IMR-90 (cell line): ENCODE results near the gene TMEM40. TPM values are rescaled to one million over a fixed set of nuclear protein-coding genes. Genes with fewer than 3 reads are reported as not detected.

Source experiments
- ATAC-seq: fragments of 200-7000 bp; cut with Tn5 transposase; 2 replicates; pipeline ENCODE4 v1.9.1; 2020; ENCODE audit warnings: low read depth, mild to moderate bottlenecking, moderate library complexity
- BruUV-seq: library from RNA; stranded (reverse); fragments of 400-500 nt; replicated peaks from 2 replicates; lab custom pipeline; 2021; lab: Mats Ljungman, UMichigan
- CTCF ChIA-PET: fragments of 300-600 bp; formaldehyde crosslinking; extraction: SDS; loops from one replicate; lab custom pipeline; 2021; ENCODE audit warnings: antibody characterized with exemption; lab: Yijun Ruan, JAX
- POLR2A ChIA-PET: fragments of 300-600 bp; sonication (Branson Sonifier 250); formaldehyde crosslinking; loops from one replicate; lab custom pipeline; 2022; ENCODE audit warnings: antibody characterized with exemption; ENCODE audit not compliant: unreplicated experiment; lab: Charles Lee
- DNase-seq: peaks from one replicate; pipeline ENCODE4 v3.0.0; 2013
- H2AFZ ChIP-seq: replicated peaks from 2 replicates; pipeline ENCODE3; 2013; ENCODE audit warnings: low read length, mild to moderate bottlenecking; ENCODE audit not compliant: poor library complexity
- H2AK5ac ChIP-seq: 2 replicates; pipeline ENCODE4 v1.6.1; 2013; ENCODE audit warnings: low read depth, low read length, inconsistent platforms
- H2AK9ac ChIP-seq: replicated peaks from 2 replicates; pipeline ENCODE3; 2013; ENCODE audit warnings: mild to moderate bottlenecking, low read depth, low read length, moderate library complexity; ENCODE audit not compliant: poor library complexity
- H2BK120ac ChIP-seq: 2 replicates; pipeline ENCODE4 v1.6.1; 2013; ENCODE audit warnings: low read depth, low read length, inconsistent platforms
- H2BK15ac ChIP-seq: 3 replicates; pipeline ENCODE4 v1.6.1; 2013; ENCODE audit warnings: low read depth, low read length, inconsistent platforms
- H2BK20ac ChIP-seq: 2 replicates; pipeline ENCODE4 v1.6.1; 2013; ENCODE audit warnings: low read depth, mild to moderate bottlenecking, inconsistent platforms, low read length, moderate library complexity
- H2BK5ac ChIP-seq: 2 replicates; pipeline ENCODE4 v1.6.1; 2013; ENCODE audit warnings: mild to moderate bottlenecking, low read depth, low read length, inconsistent platforms; ENCODE audit not compliant: poor library complexity, severe bottlenecking
- H3K14ac ChIP-seq: replicated peaks from 2 replicates; pipeline ENCODE4 v1.6.1; 2013; ENCODE audit warnings: low read depth, low read length, inconsistent platforms
- H3K18ac ChIP-seq: 2 replicates; pipeline ENCODE4 v1.6.1; 2013; ENCODE audit warnings: low read depth, low read length, control low read depth
- H3K23ac ChIP-seq: 2 replicates; pipeline ENCODE4 v1.6.1; 2013; ENCODE audit warnings: low read depth, low read length, inconsistent platforms
- H3K27ac ChIP-seq: 2 replicates; pipeline ENCODE4 v1.5.1; 2013; ENCODE audit warnings: mild to moderate bottlenecking, control low read depth, low read length; ENCODE audit not compliant: insufficient read depth
- H3K27me3 ChIP-seq: 2 replicates; pipeline ENCODE4 v1.6.1; 2013; ENCODE audit warnings: low read length; ENCODE audit not compliant: control insufficient read depth, insufficient read depth
- H3K36me3 ChIP-seq: 2 replicates; pipeline ENCODE4 v1.6.1; 2013; ENCODE audit warnings: low read length, mixed read lengths; ENCODE audit not compliant: control insufficient read depth, insufficient read depth
- H3K4ac ChIP-seq: 2 replicates; pipeline ENCODE4 v1.6.1; 2013; ENCODE audit warnings: low read depth, low read length, inconsistent platforms
- H3K4me1 ChIP-seq: 2 replicates; pipeline ENCODE4 v1.6.1; 2013; ENCODE audit warnings: low read length, mixed read lengths; ENCODE audit not compliant: control insufficient read depth, insufficient read depth
- H3K4me2 ChIP-seq: 2 replicates; pipeline ENCODE4 v1.6.1; 2013; ENCODE audit warnings: low read depth, mild to moderate bottlenecking, control low read depth, low read length, moderate library complexity
- H3K4me3 ChIP-seq: 2 replicates; pipeline ENCODE4 v1.5.1; 2013; ENCODE audit warnings: low read depth, mild to moderate bottlenecking, control low read depth, low read length, moderate library complexity; ENCODE audit not compliant: insufficient read depth
- H3K56ac ChIP-seq: 2 replicates; pipeline ENCODE4 v1.6.1; 2013; ENCODE audit warnings: low read length, inconsistent platforms; ENCODE audit not compliant: insufficient read depth; ENCODE audit errors: extremely low read depth
- H3K79me1 ChIP-seq, 2 experiments: 2 replicates each; pipeline ENCODE4 v1.6.1; 2013; ENCODE audit warnings: low read length in 2 of 2, inconsistent platforms in 1 of 2, low read depth in 1 of 2
- H3K9ac ChIP-seq: 2 replicates; pipeline ENCODE4 v1.6.1; 2013; ENCODE audit warnings: low read depth, low read length, control low read depth
- H3K9me1 ChIP-seq: 2 replicates; pipeline ENCODE4 v1.6.1; 2013; ENCODE audit warnings: low read length, inconsistent platforms; ENCODE audit not compliant: insufficient read depth
- H3K9me3 ChIP-seq: 2 replicates; pipeline ENCODE4 v1.6.1; 2013; ENCODE audit warnings: low read length; ENCODE audit not compliant: control insufficient read depth, insufficient read depth
- H4K20me1 ChIP-seq: 2 replicates; pipeline ENCODE4 v1.6.1; 2013; ENCODE audit warnings: low read length, inconsistent platforms; ENCODE audit not compliant: insufficient read depth
- H4K5ac ChIP-seq: 2 replicates; pipeline ENCODE4 v1.6.1; 2013; ENCODE audit warnings: mild to moderate bottlenecking, low read depth, low read length, control low read depth
- H4K8ac ChIP-seq, 2 experiments: 2 replicates each; pipeline ENCODE4 v1.6.1; 2013; ENCODE audit warnings: low read depth in 2 of 2, low read length in 2 of 2, control low read depth in 1 of 2, inconsistent platforms in 1 of 2
- H4K91ac ChIP-seq: 2 replicates; pipeline ENCODE4 v1.6.1; 2013; ENCODE audit warnings: low read depth, low read length, inconsistent platforms; ENCODE audit not compliant: insufficient read depth
- CEBPB ChIP-seq: IDR thresholded peaks from 2 replicates; pipeline ENCODE4 v1.6.1; 2012; ENCODE audit warnings: low read depth, low read length, improper control_type of control experiment
- ELK1 ChIP-seq: fragments of 150-350 bp; IDR thresholded peaks from 2 replicates; pipeline ENCODE4 v1.6.1; 2016; ENCODE audit warnings: low read depth, mild to moderate bottlenecking, low read length, moderate library complexity, borderline replicate concordance
- MAZ ChIP-seq: IDR thresholded peaks from 2 replicates; pipeline ENCODE4 v1.6.1; 2012; ENCODE audit warnings: low read depth, mild to moderate bottlenecking, low read length, improper control_type of control experiment, moderate library complexity, borderline replicate concordance
- POLR2A ChIP-seq: IDR thresholded peaks from 2 replicates; pipeline ENCODE4 v1.6.1; 2012; ENCODE audit warnings: mild to moderate bottlenecking, low read depth, low read length
- USF2 ChIP-seq: fragments of 150-350 bp; IDR thresholded peaks from 2 replicates; pipeline ENCODE4 v1.6.1; 2017; ENCODE audit warnings: mild to moderate bottlenecking, antibody characterized with exemption, low read length, low read depth
- WGBS, 2 experiments: methylation state at CpG; one replicate each; pipeline versions ENCODE4 v1.1.5 to v1.1.7; 2013; ENCODE audit warnings: missing lambda C conversion rate in 2 of 2; ENCODE audit not compliant: insufficient read length in 1 of 2; ENCODE audit errors: extremely low coverage in 2 of 2; 5-methylcytosine and 5-hydroxymethylcytosine counted together
- dilution Hi-C: fragments of 300-500 bp; cut with HindIII; formaldehyde crosslinking; loops from one replicate; pipeline ENCODE4 v1.14.3; 2018; ENCODE audit warnings: low sequenced_read_pairs; ENCODE audit not compliant: unreplicated experiment
- in situ Hi-C: fragments of 300-500 bp; cut with MboI; formaldehyde crosslinking; loops from 3 replicates; pipeline ENCODE4 v1.14.3; 2019; ENCODE audit warnings: low sequenced_read_pairs, inconsistent platforms, mixed read lengths
- intact Hi-C: fragments of 100-400 bp; cut with micrococcal nuclease; formaldehyde crosslinking; loops from 2 replicates; pipeline ENCODE4 v1.10.0; 2022
- polyA plus RNA-seq, 3 experiments: library from polyadenylated mRNA; depleted of rRNA; stranded (reverse); fragments of >200 nt; gene quantifications; 2 replicates each; pipeline ENCODE4 v1.2.3, GENCODE V29; 2012; ENCODE audit warnings: low replicate concordance in 1 of 3
- total RNA-seq: library from RNA; depleted of rRNA; stranded (reverse); fragments of >200 nt; gene quantifications from 2 replicates; pipeline ENCODE4 v1.2.3, GENCODE V29; 2012
- TF ChIP-seq, protein P1 (sequence below): conservative IDR thresholded peaks from 2 replicates; pipeline ENCODE4 v1.5.1; 2012; ENCODE audit warnings: mild to moderate bottlenecking, low read depth, low read length, improper control_type of control experiment

Gene TMEM40
- total and polyA plus RNA-seq, 2 of the 4 experiments (the other 2 are of a cell fraction), result 0.27 TPM; not detected in 1

GRCh38 chr3:12695112-12695511 is 63.9 kb downstream of the TMEM40 start:
- no peak overlapping the region for H2BK20ac ChIP-seq
- no CpG with 5 or more reads among the region's 3 CpGs for WGBS, 2 experiments
- no peaks in the 10 kb centered on the region for H3K36me3 ChIP-seq
- no peak overlapping the region for H4K5ac ChIP-seq
- in situ Hi-C loops (no loop called here), dilution Hi-C loops (no loop called here), intact Hi-C loops (no loop called here)
- no peak overlapping the region for H3K14ac ChIP-seq
- no peak overlapping the region for H3K9ac ChIP-seq
- no peak overlapping the region for H2BK120ac ChIP-seq
- no peak overlapping the region for H3K23ac ChIP-seq
- no peaks in the 10 kb centered on the region for H4K20me1 ChIP-seq
- ATAC-seq (no peak), DNase-seq (no peak)
- BruUV-seq, result no TSS peak
- ChIA-PET CTCF (no interaction called here), POLR2A (no interaction called here)
- no peak overlapping the region for H3K4me3 ChIP-seq
- H4K91ac ChIP-seq, result no peak overlapping the region
- H3K4me2 ChIP-seq, result no peak overlapping the region
- no peak overlapping the region for H2AK5ac ChIP-seq
- no peaks in the 10 kb centered on the region for H3K79me1 ChIP-seq
- no peaks in the 10 kb centered on the region; the same call in 1 of the 2 replicates for H3K27me3 ChIP-seq
- H2AFZ ChIP-seq, result no peak overlapping the region
- H3K9me3 ChIP-seq, result no peaks in the 10 kb centered on the region
- H3K56ac ChIP-seq, result no peak overlapping the region
- no peak overlapping the region for H3K27ac ChIP-seq
- 0 out of 2 replicates have a peak, but pooled peaks cover 2% of the 10 kb centered on the region for H3K4me1 ChIP-seq
- H2BK5ac ChIP-seq, result no peak overlapping the region
- no peak overlapping the region for H3K4ac ChIP-seq
- H3K18ac ChIP-seq, result no peak overlapping the region
- TF ChIP-seq ELK1 (no peak), USF2 (no peak), POLR2A (no peak), CEBPB (peak; percentile 66), MAZ (no peak)
- TF ChIP-seq, protein P1, sequence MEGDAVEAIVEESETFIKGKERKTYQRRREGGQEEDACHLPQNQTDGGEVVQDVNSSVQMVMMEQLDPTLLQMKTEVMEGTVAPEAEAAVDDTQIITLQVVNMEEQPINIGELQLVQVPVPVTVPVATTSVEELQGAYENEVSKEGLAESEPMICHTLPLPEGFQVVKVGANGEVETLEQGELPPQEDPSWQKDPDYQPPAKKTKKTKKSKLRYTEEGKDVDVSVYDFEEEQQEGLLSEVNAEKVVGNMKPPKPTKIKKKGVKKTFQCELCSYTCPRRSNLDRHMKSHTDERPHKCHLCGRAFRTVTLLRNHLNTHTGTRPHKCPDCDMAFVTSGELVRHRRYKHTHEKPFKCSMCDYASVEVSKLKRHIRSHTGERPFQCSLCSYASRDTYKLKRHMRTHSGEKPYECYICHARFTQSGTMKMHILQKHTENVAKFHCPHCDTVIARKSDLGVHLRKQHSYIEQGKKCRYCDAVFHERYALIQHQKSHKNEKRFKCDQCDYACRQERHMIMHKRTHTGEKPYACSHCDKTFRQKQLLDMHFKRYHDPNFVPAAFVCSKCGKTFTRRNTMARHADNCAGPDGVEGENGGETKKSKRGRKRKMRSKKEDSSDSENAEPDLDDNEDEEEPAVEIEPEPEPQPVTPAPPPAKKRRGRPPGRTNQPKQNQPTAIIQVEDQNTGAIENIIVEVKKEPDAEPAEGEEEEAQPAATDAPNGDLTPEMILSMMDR, result no peak
- H4K8ac ChIP-seq, result no peak overlapping the region
- H2BK15ac ChIP-seq, result no peak overlapping the region
- no peaks in the 10 kb centered on the region; the same call in 1 of the 2 replicates for H3K9me1 ChIP-seq
- no peak overlapping the region for H2AK9ac ChIP-seq
